ENCODE data around the gene CENPVL1. TPM values are rescaled to one million over a fixed set of nuclear protein-coding genes. Genes with fewer than 3 reads are reported as not detected.

CENPVL1 gene
- total RNA-seq, 1 donor from 2014 or later: not detected

- peak within 1 kb of the TSS; percentile 30 for H3K27ac Mint-ChIP-seq (ENCODE audit: unreplicated experiment)
- peaks cover 19% of the 10 kb centered on the region for H3K4me1 Mint-ChIP-seq (ENCODE audit: unreplicated experiment)
- H3K9me3 Mint-ChIP-seq (ENCODE audit: unreplicated experiment): no peaks in the 10 kb centered on the region
- TF ChIP-seq, protein P1, sequence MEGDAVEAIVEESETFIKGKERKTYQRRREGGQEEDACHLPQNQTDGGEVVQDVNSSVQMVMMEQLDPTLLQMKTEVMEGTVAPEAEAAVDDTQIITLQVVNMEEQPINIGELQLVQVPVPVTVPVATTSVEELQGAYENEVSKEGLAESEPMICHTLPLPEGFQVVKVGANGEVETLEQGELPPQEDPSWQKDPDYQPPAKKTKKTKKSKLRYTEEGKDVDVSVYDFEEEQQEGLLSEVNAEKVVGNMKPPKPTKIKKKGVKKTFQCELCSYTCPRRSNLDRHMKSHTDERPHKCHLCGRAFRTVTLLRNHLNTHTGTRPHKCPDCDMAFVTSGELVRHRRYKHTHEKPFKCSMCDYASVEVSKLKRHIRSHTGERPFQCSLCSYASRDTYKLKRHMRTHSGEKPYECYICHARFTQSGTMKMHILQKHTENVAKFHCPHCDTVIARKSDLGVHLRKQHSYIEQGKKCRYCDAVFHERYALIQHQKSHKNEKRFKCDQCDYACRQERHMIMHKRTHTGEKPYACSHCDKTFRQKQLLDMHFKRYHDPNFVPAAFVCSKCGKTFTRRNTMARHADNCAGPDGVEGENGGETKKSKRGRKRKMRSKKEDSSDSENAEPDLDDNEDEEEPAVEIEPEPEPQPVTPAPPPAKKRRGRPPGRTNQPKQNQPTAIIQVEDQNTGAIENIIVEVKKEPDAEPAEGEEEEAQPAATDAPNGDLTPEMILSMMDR (IDR thresholded peaks at IDR 0.05; ENCODE audit: unreplicated experiment): no peak
- DNase-seq (ENCODE audit: low spot score): peak; percentile 43
- peaks cover 2% of the 10 kb centered on the region for H3K27me3 Mint-ChIP-seq (ENCODE audit: unreplicated experiment)
- H3K4me3 Mint-ChIP-seq (ENCODE audit: unreplicated experiment): peak within 1 kb of the TSS; percentile 95
- peaks cover 5% of the 10 kb centered on the region for H3K36me3 Mint-ChIP-seq (ENCODE audit: low read depth, unreplicated experiment)
Measured at GRCh38 chrX:51743179-51743957, 33.1 kb downstream of the CENPVL1 start, which contains the start of gene GSPT2. GSPT2 (plus strand) TSS chrX:51743442; CDS start chrX:51743627, 185 bp downstream.

DNA sequence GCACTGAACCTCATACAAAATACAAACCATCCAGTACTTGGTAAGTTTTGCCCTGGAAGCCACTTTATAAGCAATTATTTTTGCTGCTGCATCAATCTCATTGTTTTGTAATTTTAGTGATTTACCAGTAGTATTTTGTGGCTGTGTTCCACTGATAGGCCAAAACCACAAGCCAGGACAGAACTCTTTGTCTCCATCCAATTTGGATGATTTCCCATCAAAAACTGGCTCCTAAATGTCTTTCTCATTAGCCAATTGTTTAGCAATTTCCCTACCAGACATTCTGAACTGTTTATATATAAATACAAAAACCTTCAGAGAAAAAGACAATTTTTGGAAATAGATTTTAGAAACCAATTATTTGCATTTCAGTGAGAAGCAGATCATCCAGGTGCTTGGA, 37.4 kb downstream of the CENPVL1 start:
- no peak for DNase-seq (ENCODE audit: low spot score)
- Mint-ChIP-seq H3K4me1 (ENCODE audit: unreplicated experiment) (peaks cover 19% of the 10 kb centered on the region), H3K27me3 (ENCODE audit: unreplicated experiment) (no peaks in the 10 kb centered on the region), H3K36me3 (ENCODE audit: low read depth, unreplicated experiment) (peaks cover 5% of the 10 kb centered on the region), H3K4me3 (ENCODE audit: unreplicated experiment) (no peak overlapping the region), H3K9me3 (ENCODE audit: unreplicated experiment) (no peaks in the 10 kb centered on the region), H3K27ac (ENCODE audit: unreplicated experiment) (no peak overlapping the region)
- TF ChIP-seq, protein P1 (IDR thresholded peaks at IDR 0.05; ENCODE audit: unreplicated experiment): no peak

DNA sequence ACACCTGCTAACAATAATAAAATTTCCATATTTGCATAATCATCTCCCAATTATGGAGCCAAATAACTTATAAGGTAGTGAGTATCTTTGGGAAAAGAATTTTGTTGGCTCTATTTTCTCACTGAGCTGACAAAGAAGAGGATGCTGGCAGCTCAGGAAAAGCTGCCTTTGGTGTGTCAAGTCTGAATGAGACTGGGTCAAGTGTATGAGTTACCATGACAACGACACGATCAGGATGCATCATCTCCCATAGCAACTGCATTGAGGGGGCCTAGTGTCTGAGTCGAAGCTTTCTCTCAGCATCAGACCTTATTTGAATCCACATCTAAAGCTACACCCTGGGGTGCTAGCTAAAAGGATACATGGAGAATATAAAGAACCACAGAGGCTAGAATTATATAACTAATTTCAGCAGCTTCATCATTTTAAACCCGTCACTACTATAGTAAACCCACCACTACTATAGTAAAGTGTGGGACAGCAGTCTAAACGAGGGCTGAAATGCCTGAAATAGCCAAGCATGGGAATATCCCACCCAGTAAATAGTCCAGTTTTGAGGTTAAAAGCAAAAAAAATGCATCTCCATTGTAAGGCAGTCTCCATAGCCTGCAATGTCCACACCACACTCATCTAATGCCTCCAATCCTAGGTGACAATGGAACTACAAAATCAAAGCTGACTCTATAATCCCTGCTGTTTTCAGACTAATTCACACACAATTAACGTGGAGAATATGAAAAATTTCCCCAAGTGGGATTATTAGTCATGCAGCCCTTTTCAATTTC, 48.9 kb downstream of the CENPVL1 start:
- TF ChIP-seq, protein P1 (IDR thresholded peaks at IDR 0.05; ENCODE audit: unreplicated experiment): no peak
- DNase-seq (ENCODE audit: low spot score): no peak
- Mint-ChIP-seq H3K9me3 (ENCODE audit: unreplicated experiment) (no peaks in the 10 kb centered on the region), H3K4me1 (ENCODE audit: unreplicated experiment) (no peaks in the 10 kb centered on the region), H3K27me3 (ENCODE audit: unreplicated experiment) (no peaks in the 10 kb centered on the region), H3K36me3 (ENCODE audit: low read depth, unreplicated experiment) (no peaks in the 10 kb centered on the region), H3K27ac (ENCODE audit: unreplicated experiment) (no peak overlapping the region), H3K4me3 (ENCODE audit: unreplicated experiment) (no peak overlapping the region)

- no peaks in the 10 kb centered on the region for H3K36me3 Mint-ChIP-seq (ENCODE audit: low read depth, unreplicated experiment)
- no peak overlapping the region for H3K27ac Mint-ChIP-seq (ENCODE audit: unreplicated experiment)
- TF ChIP-seq, protein P1 (IDR thresholded peaks at IDR 0.05; ENCODE audit: unreplicated experiment): no peak
- no peak overlapping the region for H3K4me3 Mint-ChIP-seq (ENCODE audit: unreplicated experiment)
- H3K4me1 Mint-ChIP-seq (ENCODE audit: unreplicated experiment): no peaks in the 10 kb centered on the region
- no peaks in the 10 kb centered on the region for H3K27me3 Mint-ChIP-seq (ENCODE audit: unreplicated experiment)
- no peaks in the 10 kb centered on the region for H3K9me3 Mint-ChIP-seq (ENCODE audit: unreplicated experiment)
- no peak for DNase-seq (ENCODE audit: low spot score)
Measured at GRCh38 chrX:51760657-51761056, 50.3 kb downstream of the CENPVL1 start.

Other genes with a start within 250 kb of the CENPVL1 start
- gene NUDT11, start 213.9 kb upstream of the CENPVL1 start, total RNA-seq (ENCODE audit: unreplicated experiment): 8.7 TPM
- 2.1 TPM for gene CENPVL3, start 91.6 kb upstream of the CENPVL1 start, total RNA-seq (ENCODE audit: unreplicated experiment)
- gene CENPVL2, start 27.7 kb upstream of the CENPVL1 start, total RNA-seq (ENCODE audit: unreplicated experiment): not detected
- 16.4 TPM for gene GSPT2, start 32.9 kb downstream of the CENPVL1 start, total RNA-seq (ENCODE audit: unreplicated experiment)
- 196 TPM for gene MAGED1, start 183.1 kb downstream of the CENPVL1 start, total RNA-seq (ENCODE audit: unreplicated experiment)